PFSK-1 (cell line): Measurements from ENCODE around the gene FOXN3.

Experiments used
- FOXP2 ChIP-seq: optimal IDR thresholded peaks from 2 replicates; pipeline ENCODE3; 2011; ENCODE audit warnings: borderline replicate concordance, control low read depth, inconsistent platforms; ENCODE audit not compliant: insufficient read depth; ENCODE audit errors: extremely low read length, extremely low read depth
- POLR2AphosphoS5 ChIP-seq: IDR thresholded peaks from 2 replicates; pipeline ENCODE4 v1.6.1; 2012; ENCODE audit warnings: low read depth, mild to moderate bottlenecking, control low read depth, low read length, moderate library complexity
- REST ChIP-seq, 2 experiments: IDR thresholded peaks; 2 replicates each; pipeline versions ENCODE4 v1.6.1 to v1.8.0; 2011 to 2012; ENCODE audit warnings: low read depth in 2 of 2, low read length in 2 of 2, control low read depth in 1 of 2, inconsistent platforms in 1 of 2, mild to moderate bottlenecking in 1 of 2, moderate library complexity in 1 of 2; ENCODE audit not compliant: insufficient read depth in 1 of 2
- SIN3A ChIP-seq: IDR thresholded peaks from 2 replicates; pipeline ENCODE4 v1.6.1; 2012; ENCODE audit warnings: mild to moderate bottlenecking, low read length, moderate library complexity, borderline replicate concordance; ENCODE audit not compliant: insufficient read depth
- TAF1 ChIP-seq: IDR thresholded peaks from 2 replicates; pipeline ENCODE4 v1.6.1; 2012; ENCODE audit warnings: low read length, control low read depth, borderline replicate concordance; ENCODE audit not compliant: insufficient read depth

- TF ChIP-seq REST (IDR thresholded peaks at IDR 0.05; ENCODE audit: insufficient read depth in 1 of 2, low read depth in 2 of 2, low read length in 2 of 2) (no peak), POLR2AphosphoS5 (no peak), SIN3A (no peak), FOXP2 (no peak), TAF1 (no peak)
These were observed 63.9 kb downstream of the FOXN3 start for GRCh38 chr14:89352976-89353765.
